Activated B cell treated with CpG ODN at 0.5 μM for 24 hours (primary cell): ENCODE data around the gene CARD11. TPM values are rescaled to one million over a fixed set of nuclear protein-coding genes. Genes with fewer than 3 reads are reported as not detected.

ENCODE experiments used
- ATAC-seq: fragments of 200-7000 bp; cut with Tn5 transposase; one replicate; pipeline ENCODE4 v1.10.0; 2021; ENCODE audit warnings: low read depth, mild to moderate bottlenecking, moderate library complexity
- CTCF ChIA-PET: fragments of 350-600 bp; sonication (Branson Sonifier 250); formaldehyde crosslinking; loops from one replicate; lab custom pipeline; 2021; ENCODE audit warnings: antibody characterized with exemption; lab: Charles Lee
- POLR2A ChIA-PET: fragments of 350-600 bp; sonication (Branson Sonifier 250); formaldehyde crosslinking; loops from one replicate; lab custom pipeline; 2021; ENCODE audit warnings: antibody characterized with exemption; lab: Charles Lee
- DNase-seq: peaks from one replicate; pipeline ENCODE4 v3.0.0; 2022
- H3K27ac Mint-ChIP-seq: one replicate; pipeline ENCODE4 v1.8.0; 2020; ENCODE audit warnings: mixed read lengths
- H3K27me3 Mint-ChIP-seq: one replicate; pipeline ENCODE4 v1.8.0; 2021; ENCODE audit warnings: mixed read lengths
- H3K36me3 Mint-ChIP-seq: one replicate; pipeline ENCODE4 v1.8.0; 2021; ENCODE audit warnings: low read depth, mixed read lengths
- H3K4me1 Mint-ChIP-seq: one replicate; pipeline ENCODE4 v1.8.0; 2021; ENCODE audit warnings: mixed read lengths
- H3K4me3 Mint-ChIP-seq: one replicate; pipeline ENCODE4 v1.8.0; 2020; ENCODE audit warnings: mild to moderate bottlenecking, mixed read lengths
- H3K9me3 Mint-ChIP-seq: one replicate; pipeline ENCODE4 v1.8.0; 2020; ENCODE audit warnings: mixed read lengths
- intact Hi-C: fragments of 100-400 bp; cut with micrococcal nuclease; formaldehyde crosslinking; loops from one replicate; pipeline ENCODE4 v1.15.1; 2024
- total RNA-seq: library from RNA; stranded (reverse); gene quantifications from 2 replicates; pipeline ENCODE4 v1.2.3, GENCODE V29; 2022
- TF ChIP-seq, protein P1 (sequence below): fragments of 200-600 bp; IDR thresholded peaks from one replicate; pipeline ENCODE4 v1.8.0; 2022; ENCODE audit warnings: antibody characterized with exemption, mild to moderate bottlenecking

The CARD11 gene
- total RNA-seq, 1 donor from 2014 or later, result 114 TPM

GRCh38 chr7:3073763-3074458 lies 30.2 kb upstream of the CARD11 start:
- peaks cover 10% of the 10 kb centered on the region for H3K9me3 Mint-ChIP-seq
- CTCF ChIA-PET, result interaction anchor here (1.6 kb wide), 1 partner anchor 16 kb away, joined by 5 read pairs; no protein-coding TSS in a partner anchor
- POLR2A ChIA-PET, result interaction anchor here (0.6 kb wide), 1 partner anchor 227 kb away, joined by 3 read pairs; no protein-coding TSS in a partner anchor
- no peak overlapping the region for H3K4me3 Mint-ChIP-seq
- no peaks in the 10 kb centered on the region for H3K27me3 Mint-ChIP-seq
- peaks cover 23% of the 10 kb centered on the region for H3K4me1 Mint-ChIP-seq
- no peak for DNase-seq
- H3K36me3 Mint-ChIP-seq, result peaks cover 5% of the 10 kb centered on the region
- ATAC-seq, result no peak
- TF ChIP-seq, protein P1, sequence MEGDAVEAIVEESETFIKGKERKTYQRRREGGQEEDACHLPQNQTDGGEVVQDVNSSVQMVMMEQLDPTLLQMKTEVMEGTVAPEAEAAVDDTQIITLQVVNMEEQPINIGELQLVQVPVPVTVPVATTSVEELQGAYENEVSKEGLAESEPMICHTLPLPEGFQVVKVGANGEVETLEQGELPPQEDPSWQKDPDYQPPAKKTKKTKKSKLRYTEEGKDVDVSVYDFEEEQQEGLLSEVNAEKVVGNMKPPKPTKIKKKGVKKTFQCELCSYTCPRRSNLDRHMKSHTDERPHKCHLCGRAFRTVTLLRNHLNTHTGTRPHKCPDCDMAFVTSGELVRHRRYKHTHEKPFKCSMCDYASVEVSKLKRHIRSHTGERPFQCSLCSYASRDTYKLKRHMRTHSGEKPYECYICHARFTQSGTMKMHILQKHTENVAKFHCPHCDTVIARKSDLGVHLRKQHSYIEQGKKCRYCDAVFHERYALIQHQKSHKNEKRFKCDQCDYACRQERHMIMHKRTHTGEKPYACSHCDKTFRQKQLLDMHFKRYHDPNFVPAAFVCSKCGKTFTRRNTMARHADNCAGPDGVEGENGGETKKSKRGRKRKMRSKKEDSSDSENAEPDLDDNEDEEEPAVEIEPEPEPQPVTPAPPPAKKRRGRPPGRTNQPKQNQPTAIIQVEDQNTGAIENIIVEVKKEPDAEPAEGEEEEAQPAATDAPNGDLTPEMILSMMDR, result no peak
- H3K27ac Mint-ChIP-seq, result no peak overlapping the region
- intact Hi-C loops, result no loop called here

DNA sequence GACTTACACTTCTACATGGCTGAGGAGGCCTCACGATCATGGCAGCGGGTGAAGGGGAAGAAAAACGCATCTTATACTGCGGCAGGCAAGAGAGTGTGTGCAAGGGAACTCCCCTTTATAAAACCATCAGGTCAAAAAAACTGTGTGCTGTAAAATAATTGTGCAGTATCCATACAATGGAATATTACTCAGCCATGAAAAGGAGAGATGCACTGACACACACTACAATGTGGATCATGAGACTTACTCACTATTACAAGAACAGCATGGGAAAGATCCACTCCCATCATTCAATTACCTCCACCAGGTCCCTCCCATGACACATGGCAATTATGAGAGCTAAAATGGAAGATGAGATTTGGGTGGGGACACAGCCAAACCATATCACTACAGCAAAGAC lies 27.2 kb upstream of the CARD11 start:
- Mint-ChIP-seq H3K4me3 (no peak overlapping the region), H3K4me1 (peaks cover 44% of the 10 kb centered on the region)
- intact Hi-C loops, result no loop called here

GRCh38 chr7:3069771-3070449 lies 26.2 kb upstream of the CARD11 start:
- Mint-ChIP-seq H3K27ac (no peak overlapping the region), H3K4me1 (peaks cover 53% of the 10 kb centered on the region), H3K9me3 (peaks cover 8% of the 10 kb centered on the region), H3K36me3 (peaks cover 5% of the 10 kb centered on the region), H3K4me3 (no peak overlapping the region), H3K27me3 (no peaks in the 10 kb centered on the region)
- intact Hi-C loops, result loop anchor here (10.0 kb wide), 1 partner anchor 315 kb away; no protein-coding TSS in a partner anchor
- POLR2A ChIA-PET, result interaction anchor here (1.4 kb wide), 2 partner anchors 23 to 25 kb away, joined by 3 to 6 read pairs; no protein-coding TSS in a partner anchor
- CTCF ChIA-PET, result interaction anchor here (0.7 to 1.8 kb wide), 3 partner anchors 19 to 85 kb away, joined by 3 to 5 read pairs (median 5); no protein-coding TSS in a partner anchor
- ATAC-seq (no peak), DNase-seq (no peak)
- TF ChIP-seq, protein P1, result no peak

More for the DNA sequence above, 27.2 kb upstream of the CARD11 start:
- CTCF ChIA-PET, result no interaction called here
- no peaks in the 10 kb centered on the region for H3K27me3 Mint-ChIP-seq
- no peak overlapping the region for H3K27ac Mint-ChIP-seq
- peaks cover 5% of the 10 kb centered on the region for H3K36me3 Mint-ChIP-seq
- DNase-seq, result no peak
- H3K9me3 Mint-ChIP-seq, result peaks cover 10% of the 10 kb centered on the region
- TF ChIP-seq, protein P1, result no peak
- no peak for ATAC-seq
- POLR2A ChIA-PET, result no interaction called here

DNA sequence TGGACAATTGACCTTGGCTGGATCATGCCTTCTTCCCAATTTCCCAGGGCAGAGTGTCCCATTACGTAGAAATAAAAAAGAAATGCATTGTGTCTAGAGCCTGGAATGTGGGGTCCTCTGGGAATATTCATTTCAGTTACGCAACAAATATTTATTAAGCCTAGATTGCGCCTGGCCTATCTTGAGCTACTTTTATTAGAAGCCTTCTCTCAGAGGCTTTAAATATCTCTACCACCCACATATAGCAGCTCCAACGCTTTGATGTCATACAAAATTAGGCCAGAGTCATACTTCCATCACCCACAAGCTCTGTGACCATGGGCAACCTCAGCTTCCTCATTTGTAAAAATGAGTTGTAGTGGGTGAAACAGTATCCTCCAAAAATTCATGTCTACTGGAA lies 24.9 kb upstream of the CARD11 start:
- ChIA-PET CTCF (interaction anchor here (1.1 to 1.8 kb wide), 2 partner anchors 23 to 25 kb away, joined by 4 to 5 read pairs; no protein-coding TSS in a partner anchor), POLR2A (interaction anchor here (0.5 to 2.4 kb wide), 9 partner anchors 14 to 176 kb away, joined by 3 to 8 read pairs (median 5); partner anchors contain the start of gene CARD11)
- TF ChIP-seq, protein P1, result no peak
- Mint-ChIP-seq H3K4me1 (peaks cover 58% of the 10 kb centered on the region), H3K4me3 (no peak overlapping the region), H3K27me3 (no peaks in the 10 kb centered on the region), H3K27ac (peak overlapping the region; percentile 70), H3K36me3 (peaks cover 5% of the 10 kb centered on the region), H3K9me3 (peaks cover 8% of the 10 kb centered on the region)
- DNase-seq (no peak), ATAC-seq (peak; percentile 63)
- intact Hi-C loops, result loop anchor here (1.0 to 10.0 kb wide), 3 partner anchors 10 to 314 kb away; no protein-coding TSS in a partner anchor
